ENCODE measurements around the gene CD6.

Gene CD6

DNA sequence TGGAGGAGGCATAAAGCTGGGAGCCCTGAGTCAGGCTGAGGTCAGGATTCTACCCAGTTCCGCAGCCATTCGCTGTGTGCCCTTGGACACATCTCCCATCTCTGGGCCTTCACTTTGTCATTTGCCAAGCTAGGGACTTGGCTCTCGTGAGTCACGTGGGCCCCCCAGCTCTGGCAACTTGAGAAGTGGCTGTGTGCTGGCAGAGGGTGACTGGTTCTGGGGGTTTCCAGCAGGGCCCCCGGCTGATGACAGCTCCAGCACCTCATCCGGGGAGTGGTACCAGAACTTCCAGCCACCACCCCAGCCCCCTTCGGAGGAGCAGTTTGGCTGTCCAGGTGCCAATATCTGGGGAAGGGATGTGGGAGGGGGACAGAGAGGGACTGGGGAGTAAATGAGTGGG is 46.6 kb downstream of the CD6 start:
- no peaks in the 10 kb centered on the region for H3K9me3 ChIP-seq (ENCODE audit: control insufficient read depth in 2 of 2, low read length in 2 of 2)
- H3K4me1 ChIP-seq (ENCODE audit: control insufficient read depth in 2 of 2, insufficient read depth in 2 of 2, low read length in 2 of 2), result peaks cover 0 to 4% of the 10 kb centered on the region in 2 donors
- no peak overlapping the region for H3K4me3 ChIP-seq (ENCODE audit: low read length in 2 of 2)
- no peak overlapping the region for H3K9ac ChIP-seq (ENCODE audit: low read depth in 1 of 2, low read length in 2 of 2)
- no peak overlapping the region for H3K27ac ChIP-seq (ENCODE audit: low read depth in 2 of 2, low read length in 2 of 2)
- H3K27me3 ChIP-seq (ENCODE audit: control insufficient read depth in 2 of 2, insufficient read depth in 2 of 2, low read length in 2 of 2), result peaks cover 2 to 5% of the 10 kb centered on the region in 2 donors
- H3K36me3 ChIP-seq (ENCODE audit: control insufficient read depth in 2 of 2, insufficient read depth in 2 of 2, low read length in 2 of 2), result no peaks in the 10 kb centered on the region

DNA sequence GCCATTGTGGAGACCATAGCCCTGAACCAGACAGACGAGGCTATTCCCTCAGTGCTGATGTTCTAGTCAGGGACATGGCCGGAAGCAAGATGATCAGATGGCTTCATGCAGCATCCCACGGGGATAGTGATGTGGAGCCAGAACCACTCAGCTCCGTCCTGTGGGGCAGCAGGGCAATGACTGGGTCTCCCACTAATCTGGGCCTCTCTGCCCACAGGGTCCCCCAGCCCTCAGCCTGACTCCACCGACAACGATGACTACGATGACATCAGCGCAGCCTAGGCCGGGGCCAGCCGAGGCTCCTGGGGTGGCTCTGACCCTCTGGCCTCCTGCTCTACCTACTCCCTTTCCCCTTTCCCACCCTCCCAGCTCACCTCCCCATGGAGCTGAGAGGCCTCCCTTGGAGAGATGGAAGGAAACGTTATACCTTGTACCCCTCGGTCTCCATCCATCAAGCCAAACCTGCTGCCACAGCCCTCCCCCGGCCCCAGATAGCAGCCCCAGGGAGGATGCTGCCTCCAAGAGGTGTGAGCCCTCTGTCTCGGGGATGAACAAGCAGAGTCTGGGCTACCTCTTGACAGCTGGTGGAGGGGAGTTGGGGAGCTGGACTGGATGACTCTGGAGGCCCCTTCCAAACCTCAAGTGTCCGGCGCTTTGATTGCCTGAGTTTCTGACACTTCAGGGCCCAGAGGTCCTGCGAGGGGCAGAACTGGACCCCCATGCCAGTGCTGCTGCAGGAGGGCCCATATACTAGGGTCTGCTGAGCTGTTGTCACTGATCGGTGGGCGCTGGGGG is 47.8 kb downstream of the CD6 start:
- no peaks in the 10 kb centered on the region for H3K36me3 ChIP-seq (ENCODE audit: control insufficient read depth in 2 of 2, insufficient read depth in 2 of 2, low read length in 2 of 2)
- peaks cover 0 to 4% of the 10 kb centered on the region in 2 donors for H3K4me1 ChIP-seq (ENCODE audit: control insufficient read depth in 2 of 2, insufficient read depth in 2 of 2, low read length in 2 of 2)
- H3K27me3 ChIP-seq (ENCODE audit: control insufficient read depth in 2 of 2, insufficient read depth in 2 of 2, low read length in 2 of 2), result peaks cover 2 to 12% of the 10 kb centered on the region in 2 donors
- H3K4me3 ChIP-seq (ENCODE audit: low read length in 2 of 2), result no peak overlapping the region
- H3K9me3 ChIP-seq (ENCODE audit: control insufficient read depth in 2 of 2, low read length in 2 of 2), result no peaks in the 10 kb centered on the region
- H3K27ac ChIP-seq (ENCODE audit: low read depth in 2 of 2, low read length in 2 of 2), result no peak overlapping the region
- no peak overlapping the region for H3K9ac ChIP-seq (ENCODE audit: low read depth in 1 of 2, low read length in 2 of 2)

GRCh38 chr11:61019832-61020405 is 48.4 kb downstream of the CD6 start:
- H3K4me3 ChIP-seq (ENCODE audit: low read length in 2 of 2), result no peak overlapping the region
- no peaks in the 10 kb centered on the region for H3K36me3 ChIP-seq (ENCODE audit: control insufficient read depth in 2 of 2, insufficient read depth in 2 of 2, low read length in 2 of 2)
- no peaks in the 10 kb centered on the region for H3K9me3 ChIP-seq (ENCODE audit: control insufficient read depth in 2 of 2, low read length in 2 of 2)
- peaks cover 0 to 4% of the 10 kb centered on the region in 2 donors for H3K4me1 ChIP-seq (ENCODE audit: control insufficient read depth in 2 of 2, insufficient read depth in 2 of 2, low read length in 2 of 2)
- H3K27ac ChIP-seq (ENCODE audit: low read depth in 2 of 2, low read length in 2 of 2), result no peak overlapping the region
- H3K27me3 ChIP-seq (ENCODE audit: control insufficient read depth in 2 of 2, insufficient read depth in 2 of 2, low read length in 2 of 2), result peaks cover 2 to 14% of the 10 kb centered on the region in 2 donors
- no peak overlapping the region for H3K9ac ChIP-seq (ENCODE audit: low read depth in 1 of 2, low read length in 2 of 2)

GRCh38 chr11:61020551-61021235 is 49.2 kb downstream of the CD6 start:
- Histone ChIP-seq H3K4me3 (ENCODE audit: low read length in 2 of 2) (no peak overlapping the region), H3K9ac (ENCODE audit: low read depth in 1 of 2, low read length in 2 of 2) (no peak overlapping the region), H3K36me3 (ENCODE audit: control insufficient read depth in 2 of 2, insufficient read depth in 2 of 2, low read length in 2 of 2) (no peaks in the 10 kb centered on the region), H3K9me3 (ENCODE audit: control insufficient read depth in 2 of 2, low read length in 2 of 2) (no peaks in the 10 kb centered on the region), H3K27me3 (ENCODE audit: control insufficient read depth in 2 of 2, insufficient read depth in 2 of 2, low read length in 2 of 2) (peaks cover 2 to 18% of the 10 kb centered on the region in 2 donors), H3K27ac (ENCODE audit: low read depth in 2 of 2, low read length in 2 of 2) (no peak overlapping the region), H3K4me1 (ENCODE audit: control insufficient read depth in 2 of 2, insufficient read depth in 2 of 2, low read length in 2 of 2) (peaks cover 0 to 4% of the 10 kb centered on the region in 2 donors)

- H3K9me3 ChIP-seq (ENCODE audit: control insufficient read depth in 2 of 2, low read length in 2 of 2), result no peaks in the 10 kb centered on the region
- H3K27ac ChIP-seq (ENCODE audit: low read depth in 2 of 2, low read length in 2 of 2), result no peak overlapping the region
- H3K4me1 ChIP-seq (ENCODE audit: control insufficient read depth in 2 of 2, insufficient read depth in 2 of 2, low read length in 2 of 2), result peaks cover 0 to 4% of the 10 kb centered on the region in 2 donors
- H3K27me3 ChIP-seq (ENCODE audit: control insufficient read depth in 2 of 2, insufficient read depth in 2 of 2, low read length in 2 of 2), result peaks cover 2 to 18% of the 10 kb centered on the region in 2 donors
- H3K4me3 ChIP-seq (ENCODE audit: low read length in 2 of 2), result peak overlapping the region; percentile 59 to 60
- no peaks in the 10 kb centered on the region for H3K36me3 ChIP-seq (ENCODE audit: control insufficient read depth in 2 of 2, insufficient read depth in 2 of 2, low read length in 2 of 2)
- H3K9ac ChIP-seq (ENCODE audit: low read depth in 1 of 2, low read length in 2 of 2), result no peak overlapping the region
Measured at GRCh38 chr11:61021661-61022212, 50.3 kb downstream of the CD6 start.

GRCh38 chr11:61022311-61023085 is 51.0 kb downstream of the CD6 start:
- H3K4me3 ChIP-seq (ENCODE audit: low read length in 2 of 2), result no peak overlapping the region
- H3K27ac ChIP-seq (ENCODE audit: low read depth in 2 of 2, low read length in 2 of 2), result no peak overlapping the region
- no peaks in the 10 kb centered on the region for H3K36me3 ChIP-seq (ENCODE audit: control insufficient read depth in 2 of 2, insufficient read depth in 2 of 2, low read length in 2 of 2)
- peaks cover 2 to 18% of the 10 kb centered on the region in 2 donors for H3K27me3 ChIP-seq (ENCODE audit: control insufficient read depth in 2 of 2, insufficient read depth in 2 of 2, low read length in 2 of 2)
- H3K4me1 ChIP-seq (ENCODE audit: control insufficient read depth in 2 of 2, insufficient read depth in 2 of 2, low read length in 2 of 2), result peaks cover 0 to 4% of the 10 kb centered on the region in 2 donors
- no peaks in the 10 kb centered on the region for H3K9me3 ChIP-seq (ENCODE audit: control insufficient read depth in 2 of 2, low read length in 2 of 2)
- no peak overlapping the region for H3K9ac ChIP-seq (ENCODE audit: low read depth in 1 of 2, low read length in 2 of 2)

- no peaks in the 10 kb centered on the region for H3K9me3 ChIP-seq (ENCODE audit: control insufficient read depth in 2 of 2, low read length in 2 of 2)
- H3K4me3 ChIP-seq (ENCODE audit: low read length in 2 of 2), result no peak overlapping the region
- peaks cover 0 to 4% of the 10 kb centered on the region in 2 donors for H3K4me1 ChIP-seq (ENCODE audit: control insufficient read depth in 2 of 2, insufficient read depth in 2 of 2, low read length in 2 of 2)
- no peak overlapping the region for H3K27ac ChIP-seq (ENCODE audit: low read depth in 2 of 2, low read length in 2 of 2)
- no peaks in the 10 kb centered on the region for H3K36me3 ChIP-seq (ENCODE audit: control insufficient read depth in 2 of 2, insufficient read depth in 2 of 2, low read length in 2 of 2)
- peaks cover 2 to 18% of the 10 kb centered on the region in 2 donors for H3K27me3 ChIP-seq (ENCODE audit: control insufficient read depth in 2 of 2, insufficient read depth in 2 of 2, low read length in 2 of 2)
- no peak overlapping the region for H3K9ac ChIP-seq (ENCODE audit: low read depth in 1 of 2, low read length in 2 of 2)
Measured at GRCh38 chr11:61023086-61023965, 51.8 kb downstream of the CD6 start.

GRCh38 chr11:61023966-61024295 is 52.5 kb downstream of the CD6 start:
- no peak overlapping the region for H3K9ac ChIP-seq (ENCODE audit: low read depth in 1 of 2, low read length in 2 of 2)
- H3K9me3 ChIP-seq (ENCODE audit: control insufficient read depth in 2 of 2, low read length in 2 of 2), result no peaks in the 10 kb centered on the region
- H3K27ac ChIP-seq (ENCODE audit: low read depth in 2 of 2, low read length in 2 of 2), result no peak overlapping the region
- peaks cover 0 to 4% of the 10 kb centered on the region in 2 donors for H3K4me1 ChIP-seq (ENCODE audit: control insufficient read depth in 2 of 2, insufficient read depth in 2 of 2, low read length in 2 of 2)
- H3K27me3 ChIP-seq (ENCODE audit: control insufficient read depth in 2 of 2, insufficient read depth in 2 of 2, low read length in 2 of 2), result peaks cover 2 to 18% of the 10 kb centered on the region in 2 donors
- H3K36me3 ChIP-seq (ENCODE audit: control insufficient read depth in 2 of 2, insufficient read depth in 2 of 2, low read length in 2 of 2), result no peaks in the 10 kb centered on the region
- no peak overlapping the region for H3K4me3 ChIP-seq (ENCODE audit: low read length in 2 of 2)

Measured in mucosa of rectum (tissue), 2 donors.